Measurements from ENCODE around the gene ATP8B2. TPM values are rescaled to one million over a fixed set of nuclear protein-coding genes. Genes with fewer than 3 reads are reported as not detected.
"Not testable (repeated sequence)": the region's sequence is repeated elsewhere in the genome, so short reads cannot be mapped to it uniquely, and the experiment has no call there.

The ATP8B2 gene
- total RNA-seq, 1 experiment from 2014 or later = 10.6 TPM

GRCh38 chr1:154318386-154318785, 6.9 kb upstream of the ATP8B2 start:
- no peaks in the 10 kb centered on the region for H3K9me3 ChIP-seq (ENCODE audit: low read length)
- no peaks in the 10 kb centered on the region for H3K4me1 ChIP-seq (ENCODE audit: low read length)
- no peaks in the 10 kb centered on the region for H3K27me3 ChIP-seq (ENCODE audit: low read length)
- no peak overlapping the region for H3K9ac ChIP-seq (ENCODE audit: low read length)
- H3K79me2 ChIP-seq (ENCODE audit: low read length) = no peaks in the 10 kb centered on the region
- no peak overlapping the region for H3K4me3 ChIP-seq (ENCODE audit: low read length)
- H3K36me3 ChIP-seq (ENCODE audit: insufficient read depth, low read length) = no peaks in the 10 kb centered on the region
- no peaks in the 10 kb centered on the region for H3K9me2 ChIP-seq (replicated peaks; ENCODE audit: insufficient read depth, low read length)
- H4K20me1 ChIP-seq (ENCODE audit: insufficient read depth, low read depth, low read length) = no peaks in the 10 kb centered on the region
- H3K4me2 ChIP-seq (ENCODE audit: low read depth, low read length, poor library complexity, severe bottlenecking) = no peak overlapping the region
- H2AFZ ChIP-seq (ENCODE audit: low read length) = no peak overlapping the region
- H3K27ac ChIP-seq (ENCODE audit: low read length) = no peak overlapping the region
- DNase-seq = no peak

GRCh38 chr1:154320882-154321608, 4.3 kb upstream of the ATP8B2 start, which contains the start of gene AQP10:
Gene AQP10 (plus strand): TSS chr1:154321093. CDS start chr1:154321156, 63 bp downstream.
- DNase-seq = no peak
- H3K79me2 ChIP-seq (ENCODE audit: low read length) = no peaks in the 10 kb centered on the region
- H3K9me2 ChIP-seq (replicated peaks; ENCODE audit: insufficient read depth, low read length) = no peaks in the 10 kb centered on the region
- no peak within 1 kb of the TSS for H3K9ac ChIP-seq (ENCODE audit: low read length)
- H3K4me2 ChIP-seq (ENCODE audit: low read depth, low read length, poor library complexity, severe bottlenecking) = no peak within 1 kb of the TSS
- no peak within 1 kb of the TSS for H3K27ac ChIP-seq (ENCODE audit: low read length)
- H3K4me1 ChIP-seq (ENCODE audit: low read length) = peaks cover 8% of the 10 kb centered on the region
- H4K20me1 ChIP-seq (ENCODE audit: insufficient read depth, low read depth, low read length) = no peaks in the 10 kb centered on the region
- no peaks in the 10 kb centered on the region for H3K9me3 ChIP-seq (ENCODE audit: low read length)
- no peak within 1 kb of the TSS for H2AFZ ChIP-seq (ENCODE audit: low read length)
- H3K36me3 ChIP-seq (ENCODE audit: insufficient read depth, low read length) = no peaks in the 10 kb centered on the region
- no peaks in the 10 kb centered on the region for H3K27me3 ChIP-seq (ENCODE audit: low read length)
- no peak within 1 kb of the TSS for H3K4me3 ChIP-seq (ENCODE audit: low read length)

- H4K20me1 ChIP-seq (ENCODE audit: insufficient read depth, low read depth, low read length); H3K4me2 ChIP-seq (ENCODE audit: low read depth, low read length, poor library complexity, severe bottlenecking); DNase-seq; H2AFZ ChIP-seq (ENCODE audit: low read length); H3K9ac ChIP-seq (ENCODE audit: low read length); H3K9me3 ChIP-seq (ENCODE audit: low read length); H3K9me2 ChIP-seq (replicated peaks; ENCODE audit: insufficient read depth, low read length); H3K79me2 ChIP-seq (ENCODE audit: low read length); H3K4me3 ChIP-seq (ENCODE audit: low read length); H3K36me3 ChIP-seq (ENCODE audit: insufficient read depth, low read length); H3K27me3 ChIP-seq (ENCODE audit: low read length); H3K27ac ChIP-seq (ENCODE audit: low read length): not testable (repeated sequence)
- H3K4me1 ChIP-seq (ENCODE audit: low read length) = peaks cover 14% of the 10 kb centered on the region
Measured at GRCh38 chr1:154321609-154321934, 3.8 kb upstream of the ATP8B2 start.

- peaks cover 5% of the 10 kb centered on the region; the same call in 1 of the 2 replicates for H4K20me1 ChIP-seq (ENCODE audit: insufficient read depth, low read depth, low read length)
- H3K27ac ChIP-seq (ENCODE audit: low read length) = no peak overlapping the region
- no peaks in the 10 kb centered on the region for H3K9me3 ChIP-seq (ENCODE audit: low read length)
- H3K9me2 ChIP-seq (replicated peaks; ENCODE audit: insufficient read depth, low read length) = no peaks in the 10 kb centered on the region
- no peak overlapping the region for H3K4me3 ChIP-seq (ENCODE audit: low read length)
- no peaks in the 10 kb centered on the region for H3K36me3 ChIP-seq (ENCODE audit: insufficient read depth, low read length)
- H3K4me1 ChIP-seq (ENCODE audit: low read length) = peaks cover 29% of the 10 kb centered on the region
- H3K9ac ChIP-seq (ENCODE audit: low read length) = no peak overlapping the region
- H3K79me2 ChIP-seq (ENCODE audit: low read length) = no peaks in the 10 kb centered on the region
- H3K27me3 ChIP-seq (ENCODE audit: low read length) = no peaks in the 10 kb centered on the region
- H3K4me2 ChIP-seq (ENCODE audit: low read depth, low read length, poor library complexity, severe bottlenecking) = no peak overlapping the region
- DNase-seq = no peak
- no peak overlapping the region for H2AFZ ChIP-seq (ENCODE audit: low read length)
Measured at GRCh38 chr1:154323493-154323892, 1.8 kb upstream of the ATP8B2 start.

GRCh38 chr1:154324241-154324640, 1.1 kb upstream of the ATP8B2 start:
- Histone ChIP-seq H3K9me3 (ENCODE audit: low read length) (no peaks in the 10 kb centered on the region), H3K27me3 (ENCODE audit: low read length) (no peaks in the 10 kb centered on the region), H3K9me2 (replicated peaks; ENCODE audit: insufficient read depth, low read length) (no peaks in the 10 kb centered on the region), H3K27ac (ENCODE audit: low read length) (no peak overlapping the region), H3K4me2 (ENCODE audit: low read depth, low read length, poor library complexity, severe bottlenecking) (peak overlapping the region; percentile 84), H3K4me3 (ENCODE audit: low read length) (peak overlapping the region; percentile 71; the same call in 1 of the 2 replicates), H3K36me3 (ENCODE audit: insufficient read depth, low read length) (no peaks in the 10 kb centered on the region), H3K4me1 (ENCODE audit: low read length) (peaks cover 36% of the 10 kb centered on the region), H3K79me2 (ENCODE audit: low read length) (no peaks in the 10 kb centered on the region), H2AFZ (ENCODE audit: low read length) (peak overlapping the region; percentile 92), H3K9ac (ENCODE audit: low read length) (peak overlapping the region; percentile 75), H4K20me1 (ENCODE audit: insufficient read depth, low read depth, low read length) (peaks cover 5% of the 10 kb centered on the region; the same call in 1 of the 2 replicates)
- DNase-seq = no peak

GRCh38 chr1:154325583-154326545, 539 bp downstream of the ATP8B2 start:
- Histone ChIP-seq H3K4me2 (ENCODE audit: low read depth, low read length, poor library complexity, severe bottlenecking) (peak overlapping the region; percentile 84), H2AFZ (ENCODE audit: low read length) (no peak overlapping the region; the same call in 1 of the 2 replicates), H3K36me3 (ENCODE audit: insufficient read depth, low read length) (no peaks in the 10 kb centered on the region), H3K4me3 (ENCODE audit: low read length) (peak overlapping the region; percentile 71), H4K20me1 (ENCODE audit: insufficient read depth, low read depth, low read length) (peaks cover 5% of the 10 kb centered on the region; the same call in 1 of the 2 replicates), H3K27me3 (ENCODE audit: low read length) (no peaks in the 10 kb centered on the region), H3K9me3 (ENCODE audit: low read length) (no peaks in the 10 kb centered on the region), H3K9me2 (replicated peaks; ENCODE audit: insufficient read depth, low read length) (no peaks in the 10 kb centered on the region), H3K79me2 (ENCODE audit: low read length) (no peaks in the 10 kb centered on the region), H3K27ac (ENCODE audit: low read length) (no peak overlapping the region), H3K4me1 (ENCODE audit: low read length) (peaks cover 36% of the 10 kb centered on the region), H3K9ac (ENCODE audit: low read length) (peak overlapping the region; percentile 75)
- DNase-seq = peak; percentile 46

GRCh38 chr1:154326546-154327465, 1.5 kb downstream of the ATP8B2 start:
- Histone ChIP-seq H3K27ac (ENCODE audit: low read length) (no peak overlapping the region), H4K20me1 (ENCODE audit: insufficient read depth, low read depth, low read length) (peaks cover 5% of the 10 kb centered on the region; the same call in 1 of the 2 replicates), H3K79me2 (ENCODE audit: low read length) (no peaks in the 10 kb centered on the region), H3K9me3 (ENCODE audit: low read length) (no peaks in the 10 kb centered on the region), H3K4me3 (ENCODE audit: low read length) (peak overlapping the region; percentile 71; the same call in 1 of the 2 replicates), H2AFZ (ENCODE audit: low read length) (no peak overlapping the region), H3K4me2 (ENCODE audit: low read depth, low read length, poor library complexity, severe bottlenecking) (peak overlapping the region; percentile 84), H3K4me1 (ENCODE audit: low read length) (peaks cover 36% of the 10 kb centered on the region), H3K9me2 (replicated peaks; ENCODE audit: insufficient read depth, low read length) (no peaks in the 10 kb centered on the region), H3K9ac (ENCODE audit: low read length) (peak overlapping the region; percentile 75; the same call in 1 of the 2 replicates), H3K27me3 (ENCODE audit: low read length) (no peaks in the 10 kb centered on the region), H3K36me3 (ENCODE audit: insufficient read depth, low read length) (no peaks in the 10 kb centered on the region)
- DNase-seq = peak; percentile 48
